Osteoblast (primary cell): ENCODE measurements around the gene DIS3L2. TPM values are rescaled to one million over a fixed set of nuclear protein-coding genes. Genes with fewer than 3 reads are reported as not detected.

ENCODE experiments used
- DNase-seq: peaks from one replicate; pipeline ENCODE4 v3.0.0; 2011; ENCODE audit warnings: low spot score, mixed read lengths; ENCODE audit not compliant: insufficient read length; ENCODE audit errors: missing footprints
- H2AFZ ChIP-seq: 2 replicates; pipeline ENCODE4 v1.6.0; 2011; ENCODE audit warnings: mild to moderate bottlenecking, low read length
- H3K27ac ChIP-seq: 2 replicates; pipeline ENCODE4 v1.5.1; 2011; ENCODE audit warnings: mild to moderate bottlenecking, low read depth, low read length, moderate library complexity
- H3K27me3 ChIP-seq: 2 replicates; pipeline ENCODE4 v1.6.0; 2012; ENCODE audit warnings: mild to moderate bottlenecking, control low read depth, inconsistent platforms, low read length, moderate library complexity; ENCODE audit not compliant: insufficient read depth
- H3K36me3 ChIP-seq: 2 replicates; pipeline ENCODE4 v1.5.1; 2011; ENCODE audit warnings: mild to moderate bottlenecking, low read length, control low read depth, moderate library complexity; ENCODE audit not compliant: insufficient read depth
- H3K4me1 ChIP-seq: 2 replicates; pipeline ENCODE4 v1.5.1; 2011; ENCODE audit warnings: mild to moderate bottlenecking, low read length, control low read depth, moderate library complexity; ENCODE audit not compliant: insufficient read depth
- H3K4me2 ChIP-seq: 2 replicates; pipeline ENCODE4 v1.6.0; 2011; ENCODE audit warnings: mild to moderate bottlenecking, low read length; ENCODE audit not compliant: insufficient read depth
- H3K4me3 ChIP-seq: fragments of 200-600 bp; sonication (generic); 3 replicates; pipeline ENCODE4 v1.5.1; 2012; ENCODE audit warnings: mild to moderate bottlenecking, low read length, inconsistent platforms; ENCODE audit not compliant: insufficient read depth
- H3K79me2 ChIP-seq: 2 replicates; pipeline ENCODE4 v1.6.0; 2012; ENCODE audit warnings: mild to moderate bottlenecking, low read length, control low read depth, inconsistent platforms; ENCODE audit not compliant: insufficient read depth
- H3K9me3 ChIP-seq: 2 replicates; pipeline ENCODE4 v1.5.1; 2011; ENCODE audit warnings: low read depth, low read length, control low read depth
- H4K20me1 ChIP-seq: 2 replicates; pipeline ENCODE4 v1.6.0; 2012; ENCODE audit warnings: mild to moderate bottlenecking, low read length, control low read depth; ENCODE audit not compliant: insufficient read depth
- total RNA-seq: library from RNA; depleted of rRNA; stranded (reverse); fragments of >200 nt; gene quantifications from 2 replicates; pipeline ENCODE4 v1.2.3, GENCODE V29; 2012
- TF ChIP-seq, protein P1 (sequence below): IDR thresholded peaks from 2 replicates; pipeline ENCODE4 v1.5.1; 2011; ENCODE audit warnings: mild to moderate bottlenecking, low read depth, low read length, moderate library complexity; ENCODE audit errors: extremely low read depth

DIS3L2 gene
- total RNA-seq, 1 donor, result 28.2 TPM

GRCh38 chr2:232261776-232262175 lies 300.3 kb downstream of the DIS3L2 start:
- no peak overlapping the region for H3K4me2 ChIP-seq
- no peak for DNase-seq

DNA sequence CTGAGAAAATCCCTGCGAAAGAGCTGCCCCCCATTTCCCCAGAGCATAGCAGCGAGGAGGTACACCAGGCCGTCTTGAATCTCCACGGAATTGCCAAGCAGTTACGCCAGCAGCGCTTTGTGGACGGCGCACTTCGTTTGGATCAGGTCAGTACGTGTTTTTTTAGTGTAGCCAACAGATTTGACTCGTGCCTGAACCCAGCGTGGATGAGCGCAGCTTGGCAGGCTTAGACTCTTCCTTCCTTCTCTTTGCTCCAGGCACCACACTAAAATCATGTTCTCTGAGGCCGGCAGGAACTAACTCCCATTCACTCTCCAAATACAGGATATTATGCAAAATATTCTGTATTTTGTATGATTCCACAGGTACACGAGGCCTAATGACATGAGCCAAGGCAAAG lies 301.8 kb downstream of the DIS3L2 start:
- H3K27ac ChIP-seq, result no peak overlapping the region
- peaks cover 14% of the 10 kb centered on the region for H3K36me3 ChIP-seq
- H3K4me1 ChIP-seq, result peaks cover 28% of the 10 kb centered on the region
- no peaks in the 10 kb centered on the region for H3K9me3 ChIP-seq
- peaks cover 53% of the 10 kb centered on the region for H4K20me1 ChIP-seq
- no peak overlapping the region for H3K4me2 ChIP-seq
- no peak for DNase-seq
- no peak overlapping the region for H3K4me3 ChIP-seq
- H3K79me2 ChIP-seq, result no peaks in the 10 kb centered on the region
- H2AFZ ChIP-seq, result no peak overlapping the region
- H3K27me3 ChIP-seq, result no peaks in the 10 kb centered on the region
- TF ChIP-seq, protein P1, sequence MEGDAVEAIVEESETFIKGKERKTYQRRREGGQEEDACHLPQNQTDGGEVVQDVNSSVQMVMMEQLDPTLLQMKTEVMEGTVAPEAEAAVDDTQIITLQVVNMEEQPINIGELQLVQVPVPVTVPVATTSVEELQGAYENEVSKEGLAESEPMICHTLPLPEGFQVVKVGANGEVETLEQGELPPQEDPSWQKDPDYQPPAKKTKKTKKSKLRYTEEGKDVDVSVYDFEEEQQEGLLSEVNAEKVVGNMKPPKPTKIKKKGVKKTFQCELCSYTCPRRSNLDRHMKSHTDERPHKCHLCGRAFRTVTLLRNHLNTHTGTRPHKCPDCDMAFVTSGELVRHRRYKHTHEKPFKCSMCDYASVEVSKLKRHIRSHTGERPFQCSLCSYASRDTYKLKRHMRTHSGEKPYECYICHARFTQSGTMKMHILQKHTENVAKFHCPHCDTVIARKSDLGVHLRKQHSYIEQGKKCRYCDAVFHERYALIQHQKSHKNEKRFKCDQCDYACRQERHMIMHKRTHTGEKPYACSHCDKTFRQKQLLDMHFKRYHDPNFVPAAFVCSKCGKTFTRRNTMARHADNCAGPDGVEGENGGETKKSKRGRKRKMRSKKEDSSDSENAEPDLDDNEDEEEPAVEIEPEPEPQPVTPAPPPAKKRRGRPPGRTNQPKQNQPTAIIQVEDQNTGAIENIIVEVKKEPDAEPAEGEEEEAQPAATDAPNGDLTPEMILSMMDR, result no peak

More at GRCh38 chr2:232261776-232262175, 300.3 kb downstream of the DIS3L2 start:
- H3K4me1 ChIP-seq, result peaks cover 28% of the 10 kb centered on the region
- H3K9me3 ChIP-seq, result no peaks in the 10 kb centered on the region
- H3K27ac ChIP-seq, result no peak overlapping the region
- TF ChIP-seq, protein P1, result no peak
- H4K20me1 ChIP-seq, result peaks cover 52% of the 10 kb centered on the region
- H2AFZ ChIP-seq, result no peak overlapping the region
- no peaks in the 10 kb centered on the region for H3K27me3 ChIP-seq
- no peak overlapping the region for H3K4me3 ChIP-seq
- peaks cover 14% of the 10 kb centered on the region for H3K36me3 ChIP-seq
- no peaks in the 10 kb centered on the region for H3K79me2 ChIP-seq

DNA sequence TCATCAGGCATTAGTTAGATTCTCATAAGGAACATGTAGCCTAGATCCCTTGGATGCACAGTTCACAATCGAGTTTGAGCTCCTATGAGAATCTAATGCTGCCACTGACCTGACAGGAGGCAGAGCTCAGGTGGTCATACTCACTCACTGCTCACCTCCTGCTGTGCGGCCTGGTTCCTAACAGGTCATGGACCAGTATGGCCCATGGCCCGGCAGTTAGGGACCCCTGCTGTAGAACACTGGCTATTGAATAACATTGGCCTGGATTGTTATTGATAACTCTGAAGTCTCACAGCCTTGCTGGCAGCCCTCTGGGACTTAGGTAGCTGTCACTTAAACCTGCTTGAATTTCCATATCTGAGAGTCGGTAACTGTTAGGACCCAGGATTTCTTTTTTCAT lies 302.6 kb downstream of the DIS3L2 start:
- DNase-seq, result no peak
- H3K79me2 ChIP-seq, result no peaks in the 10 kb centered on the region
- H3K4me2 ChIP-seq, result no peak overlapping the region
- no peak overlapping the region for H3K4me3 ChIP-seq
- H3K36me3 ChIP-seq, result peaks cover 14% of the 10 kb centered on the region
- H4K20me1 ChIP-seq, result peaks cover 47% of the 10 kb centered on the region
- H3K27ac ChIP-seq, result no peak overlapping the region
- no peaks in the 10 kb centered on the region for H3K9me3 ChIP-seq
- H3K27me3 ChIP-seq, result no peaks in the 10 kb centered on the region
- H2AFZ ChIP-seq, result no peak overlapping the region
- peaks cover 26% of the 10 kb centered on the region for H3K4me1 ChIP-seq
- TF ChIP-seq, protein P1, result no peak

- no peaks in the 10 kb centered on the region for H3K27me3 ChIP-seq
- H2AFZ ChIP-seq, result no peak overlapping the region
- TF ChIP-seq, protein P1, result no peak
- no peak overlapping the region for H3K4me2 ChIP-seq
- no peak overlapping the region for H3K4me3 ChIP-seq
- H4K20me1 ChIP-seq, result peaks cover 40% of the 10 kb centered on the region
- peaks cover 15% of the 10 kb centered on the region for H3K4me1 ChIP-seq
- H3K79me2 ChIP-seq, result no peaks in the 10 kb centered on the region
- no peaks in the 10 kb centered on the region for H3K9me3 ChIP-seq
- H3K36me3 ChIP-seq, result peaks cover 14% of the 10 kb centered on the region
- DNase-seq, result no peak
- no peak overlapping the region for H3K27ac ChIP-seq
Measured at GRCh38 chr2:232265329-232265728, 303.8 kb downstream of the DIS3L2 start.
